Uterus (tissue), 2 donors: ENCODE results near the gene STX18.

Experiments
- POLR2A ChIP-seq, 2 donors: fragments of 450-650 bp; IDR thresholded peaks; one replicate each; pipeline ENCODE4 v1.6.1; 2016; ENCODE audit warnings: antibody characterized with exemption in 2 of 2, mild to moderate bottlenecking in 1 of 2, moderate library complexity in 1 of 2
- TF ChIP-seq, protein P1 (sequence below), 4 experiments: fragments of 200-600 bp in 2 of 4; fragments of 450-650 bp in 2 of 4; sonication (generic) in 2 of 4; IDR thresholded peaks; one replicate each; pipeline ENCODE4 v1.5.1; 2016 to 2019; ENCODE audit warnings: antibody characterized with exemption in 4 of 4, mild to moderate bottlenecking in 2 of 4, moderate library complexity in 1 of 4

DNA sequence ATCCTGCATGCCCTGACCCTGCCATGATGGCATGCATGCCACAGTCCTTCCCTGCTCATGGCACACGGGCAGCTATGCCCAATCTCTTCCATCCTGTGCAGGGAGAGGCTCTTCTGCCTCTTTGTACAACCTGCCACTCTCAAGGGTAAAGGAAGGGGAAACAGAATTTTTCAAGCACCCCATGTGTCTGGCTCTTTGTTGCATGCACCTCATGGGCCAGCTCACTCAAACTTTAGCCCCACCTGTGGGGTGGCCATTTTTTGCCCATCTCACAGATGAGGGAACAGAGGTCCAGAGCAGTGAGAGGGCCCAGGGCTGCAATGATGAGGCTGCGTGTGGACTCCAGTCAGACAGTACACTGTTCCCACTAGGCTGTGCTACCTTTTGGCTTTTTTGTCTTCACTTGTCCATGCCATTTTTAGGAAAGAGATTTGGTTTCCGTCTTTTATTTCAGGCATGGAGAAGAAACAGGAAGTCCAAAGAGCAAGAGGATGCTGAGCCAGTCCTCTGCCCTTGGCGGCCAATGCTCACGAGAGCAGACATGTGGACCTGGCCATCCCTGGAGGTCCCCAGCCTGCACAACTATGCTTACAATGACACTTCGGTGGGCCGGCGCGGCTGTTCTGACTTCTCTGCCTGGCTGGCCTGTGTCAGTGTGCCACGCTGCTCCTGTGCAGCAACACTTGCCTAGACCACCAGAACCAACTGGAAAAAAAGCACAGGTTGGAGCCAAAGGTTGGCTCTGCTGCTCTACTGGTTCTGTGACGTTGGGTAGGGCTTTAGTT lies 109.3 kb downstream of the STX18 start:
- TF ChIP-seq, protein P1, sequence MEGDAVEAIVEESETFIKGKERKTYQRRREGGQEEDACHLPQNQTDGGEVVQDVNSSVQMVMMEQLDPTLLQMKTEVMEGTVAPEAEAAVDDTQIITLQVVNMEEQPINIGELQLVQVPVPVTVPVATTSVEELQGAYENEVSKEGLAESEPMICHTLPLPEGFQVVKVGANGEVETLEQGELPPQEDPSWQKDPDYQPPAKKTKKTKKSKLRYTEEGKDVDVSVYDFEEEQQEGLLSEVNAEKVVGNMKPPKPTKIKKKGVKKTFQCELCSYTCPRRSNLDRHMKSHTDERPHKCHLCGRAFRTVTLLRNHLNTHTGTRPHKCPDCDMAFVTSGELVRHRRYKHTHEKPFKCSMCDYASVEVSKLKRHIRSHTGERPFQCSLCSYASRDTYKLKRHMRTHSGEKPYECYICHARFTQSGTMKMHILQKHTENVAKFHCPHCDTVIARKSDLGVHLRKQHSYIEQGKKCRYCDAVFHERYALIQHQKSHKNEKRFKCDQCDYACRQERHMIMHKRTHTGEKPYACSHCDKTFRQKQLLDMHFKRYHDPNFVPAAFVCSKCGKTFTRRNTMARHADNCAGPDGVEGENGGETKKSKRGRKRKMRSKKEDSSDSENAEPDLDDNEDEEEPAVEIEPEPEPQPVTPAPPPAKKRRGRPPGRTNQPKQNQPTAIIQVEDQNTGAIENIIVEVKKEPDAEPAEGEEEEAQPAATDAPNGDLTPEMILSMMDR (IDR thresholded peaks at IDR 0.05): no peak
- TF ChIP-seq POLR2A (IDR thresholded peaks at IDR 0.05): no peak
